ENCODE results near the gene SPX. TPM values are rescaled to one million over a fixed set of nuclear protein-coding genes. Genes with fewer than 3 reads are reported as not detected.

Gene SPX
- total and polyA plus RNA-seq, 2 of the 8 experiments (the other 6 are each of a cell fraction or from before 2014, with no cell fraction given) = 1.2 to 1.3 TPM

DNA sequence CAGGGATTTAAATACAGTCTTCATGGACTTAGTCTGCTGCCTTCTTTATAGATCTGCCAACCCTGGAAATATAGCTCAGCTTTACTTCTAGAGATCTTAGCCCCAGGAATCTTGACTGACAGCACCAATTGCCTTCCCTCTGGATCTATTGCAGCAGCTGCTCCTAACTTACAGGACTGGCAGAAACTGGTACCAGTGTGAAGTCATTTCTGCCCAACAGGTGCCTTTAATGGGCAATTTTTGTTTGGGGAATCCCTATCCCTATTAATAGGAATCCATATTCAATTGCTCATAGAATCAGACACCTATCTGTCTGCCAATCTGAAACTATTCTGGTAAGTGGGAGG, 27.2 kb downstream of the SPX start (continued):
- TF ChIP-seq CHD7 (IDR thresholded peaks at IDR 0.05; ENCODE audit: insufficient replicate concordance, low read length) (no peak), BRCA1 (IDR thresholded peaks at IDR 0.05; ENCODE audit: low read depth, low read length) (no peak), BACH1 (IDR thresholded peaks at IDR 0.05; ENCODE audit: low read length) (no peak), CBX5 (IDR thresholded peaks at IDR 0.05; ENCODE audit: low read depth, low read length) (no peak), CTCF (IDR thresholded peaks at IDR 0.05; ENCODE audit: control extremely low read depth in 1 of 3, insufficient read depth in 1 of 3, low read depth in 1 of 3, low read length in 3 of 3) (no peak), SRF (IDR thresholded peaks at IDR 0.05; ENCODE audit: low read depth, low read length) (no peak), ZNF274 (IDR thresholded peaks at IDR 0.05; ENCODE audit: borderline replicate concordance, extremely low read depth, low read length) (no peak)
- TF ChIP-seq, protein P1, sequence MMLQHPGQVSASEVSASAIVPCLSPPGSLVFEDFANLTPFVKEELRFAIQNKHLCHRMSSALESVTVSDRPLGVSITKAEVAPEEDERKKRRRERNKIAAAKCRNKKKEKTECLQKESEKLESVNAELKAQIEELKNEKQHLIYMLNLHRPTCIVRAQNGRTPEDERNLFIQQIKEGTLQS (IDR thresholded peaks at IDR 0.05; ENCODE audit: insufficient read depth, low read depth, low read length) = no peak

Measured in H1 (cell line).